CD4-positive, alpha-beta T cell treated with Interleukin-17A for 1 hour (primary cell): Measurements from ENCODE around the gene IL11.
A peak's percentile ranks its signal among the peaks of the same experiment; 100 is the strongest.

ENCODE experiments used
- DNase-seq: peaks from one replicate; pipeline ENCODE4 v3.0.0-alpha.2; 2020

The IL11 gene

GRCh38 chr19:55390461-55390880 lies 20.2 kb upstream of the IL11 start:
- DNase-seq, result no peak

- DNase-seq, result no peak
Measured at GRCh38 chr19:55389386-55390317, 19.4 kb upstream of the IL11 start.

- DNase-seq, result no peak
Measured at GRCh38 chr19:55387736-55388497, 17.7 kb upstream of the IL11 start.

GRCh38 chr19:55386493-55386971 lies 16.3 kb upstream of the IL11 start:
- peak; percentile 23 for DNase-seq

DNA sequence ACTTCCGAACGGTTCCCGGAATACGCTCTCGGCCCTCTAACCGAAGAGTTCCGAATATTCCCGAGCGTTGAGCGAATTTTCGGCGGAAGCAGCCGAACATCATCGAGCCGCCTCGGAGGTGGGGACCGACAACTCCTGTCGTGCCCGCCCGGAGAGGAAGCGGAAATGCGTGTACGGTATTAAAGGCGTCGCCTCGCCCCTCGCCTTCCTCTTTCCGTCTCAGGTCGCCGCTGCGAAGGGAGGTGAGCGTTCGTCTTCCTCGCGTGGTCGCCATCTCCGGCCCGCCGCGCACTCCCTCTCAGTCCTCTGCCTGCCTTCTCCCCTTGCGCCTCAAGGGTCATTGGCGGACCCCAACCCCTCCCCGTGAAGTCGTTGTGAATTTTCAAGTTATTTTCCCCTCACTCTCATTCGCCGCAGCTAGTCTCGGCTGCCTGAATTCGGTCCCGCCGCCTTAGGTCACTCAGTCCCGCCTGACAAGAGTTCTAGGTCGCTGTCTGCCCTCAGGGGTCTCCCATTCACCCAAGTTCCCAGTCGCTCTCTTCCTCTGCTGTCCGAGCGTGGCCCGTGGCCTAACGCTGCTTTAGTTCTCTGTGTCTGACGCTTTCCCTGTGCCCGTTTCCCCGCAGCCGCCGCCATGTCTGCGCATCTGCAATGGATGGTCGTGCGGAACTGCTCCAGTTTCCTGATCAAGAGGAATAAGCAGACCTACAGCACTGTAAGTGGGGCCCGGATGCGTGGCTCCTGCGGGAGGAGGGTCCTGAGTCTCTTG lies 15.6 kb upstream of the IL11 start, which contains the start of gene RPL28:
RPL28 (plus strand) TSS at position 209 of the 769 bp plus-strand sequence; CDS start at position 635, 426 bp downstream.
- DNase-seq, result peak; percentile 99

DNA sequence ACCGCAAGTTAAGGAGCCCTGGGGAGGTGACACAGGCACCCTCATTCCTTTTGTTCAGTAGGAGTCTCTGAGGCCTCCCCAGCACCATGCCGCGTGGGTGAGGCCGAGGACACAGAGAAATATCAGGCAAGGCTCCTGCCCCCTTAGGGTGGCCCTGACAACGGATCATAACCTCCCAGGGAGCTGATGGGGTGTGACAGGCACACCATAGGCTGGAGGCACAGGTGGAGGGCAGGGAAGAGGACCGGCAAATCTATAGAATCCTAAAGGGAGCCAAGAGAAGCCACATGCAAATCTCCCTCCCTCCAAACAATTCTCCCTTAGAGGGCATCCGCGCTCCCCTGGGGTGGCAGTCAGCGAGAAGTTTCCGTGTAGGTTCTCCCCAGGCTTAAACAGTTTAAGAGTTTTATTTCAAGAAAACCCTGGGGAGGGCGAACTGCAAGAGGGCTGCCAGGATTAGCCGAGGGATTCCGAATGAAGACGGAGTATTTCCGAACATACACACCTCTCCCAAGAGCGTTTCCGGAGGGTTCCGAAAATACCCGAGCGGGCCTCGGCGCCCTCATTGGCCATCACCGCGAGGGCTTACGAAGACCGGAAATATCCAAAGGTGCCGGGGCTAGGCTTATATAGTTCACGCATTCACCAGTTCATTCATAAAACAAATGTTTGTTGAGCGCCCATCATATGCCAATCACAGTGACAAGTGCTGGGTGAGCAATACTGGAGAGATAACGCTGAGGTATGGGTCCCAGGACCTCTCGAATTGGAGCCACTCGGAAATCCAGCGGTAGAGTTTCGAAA lies 14.9 kb upstream of the IL11 start:
- peak; percentile 97 for DNase-seq

GRCh38 chr19:55384131-55384919 lies 14.1 kb upstream of the IL11 start, which contains the start of gene TMEM238:
TMEM238 (minus strand) TSS chr19:55384292; CDS start chr19:55384259, 33 bp downstream.
- peak; percentile 37 for DNase-seq

- peak; percentile 52 for DNase-seq
Measured at GRCh38 chr19:55383279-55384130, 13.2 kb upstream of the IL11 start.

GRCh38 chr19:55382522-55383054 lies 12.3 kb upstream of the IL11 start:
- no peak for DNase-seq

DNA sequence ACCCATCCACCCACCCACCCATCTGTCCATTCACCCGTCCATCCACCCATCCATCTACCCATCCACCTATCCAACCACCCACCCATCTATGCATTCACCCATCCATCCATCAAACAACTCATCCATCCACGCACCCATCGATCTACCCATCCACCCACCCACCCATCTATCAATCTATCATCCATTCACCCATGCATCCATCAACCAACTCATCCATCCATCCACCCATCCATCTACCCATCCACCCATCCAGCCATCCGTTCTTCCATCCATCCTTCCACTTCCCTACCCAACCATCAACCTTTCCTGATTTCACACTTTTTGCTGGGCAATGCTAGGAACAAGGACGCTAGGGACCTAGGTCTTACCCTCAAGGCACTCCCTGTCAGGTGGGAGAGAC lies 11.8 kb upstream of the IL11 start:
- DNase-seq, result no peak

DNA sequence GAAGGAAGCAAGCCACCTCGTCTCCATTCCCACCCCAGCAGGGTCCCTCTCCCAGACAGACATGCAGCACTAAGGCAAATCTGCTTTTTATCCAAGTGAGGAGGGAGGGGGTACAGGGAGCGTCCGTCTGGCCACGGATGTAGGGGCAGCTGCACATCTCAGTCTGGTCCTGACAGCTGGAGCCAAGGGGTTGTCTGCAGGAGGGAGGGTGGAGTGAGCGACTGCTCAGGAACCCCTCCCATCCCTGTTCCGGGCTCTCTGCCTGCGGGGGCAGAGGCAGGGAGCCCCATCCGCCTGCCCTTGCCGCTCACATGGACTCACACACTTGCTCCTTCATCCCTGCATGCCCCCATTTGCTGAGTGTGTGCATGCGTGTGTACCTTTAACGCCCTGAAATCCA lies 8.9 kb upstream of the IL11 start:
- no peak for DNase-seq

- no peak for DNase-seq
Measured at GRCh38 chr19:55377356-55378131, 7.3 kb upstream of the IL11 start.

- DNase-seq, result no peak
Measured at GRCh38 chr19:55376241-55376933, 6.1 kb upstream of the IL11 start, which contains the start of gene TMEM190. TMEM190 (plus strand) TSS chr19:55376826; CDS start chr19:55376854, 28 bp downstream.

- DNase-seq, result no peak
Measured at GRCh38 chr19:55373993-55374757, 3.9 kb upstream of the IL11 start.

- no peak for DNase-seq
Measured at GRCh38 chr19:55373306-55373992, 3.2 kb upstream of the IL11 start.

GRCh38 chr19:55372316-55373081 lies 2.2 kb upstream of the IL11 start:
- DNase-seq, result no peak
